GM23338 (cell line): ENCODE results near the gene LTBP2.

Experiments
- CTCF ChIP-seq, 2 experiments: fragments of 200-600 bp in 1 of 2; sonication (generic) in 1 of 2; conservative IDR thresholded peaks; 2 replicates each; pipeline versions ENCODE4 v1.5.1 to v1.6.1; 2016 to 2017; ENCODE audit warnings: antibody characterized with exemption in 2 of 2, low read depth in 2 of 2, mild to moderate bottlenecking in 2 of 2, moderate library complexity in 1 of 2
- EZH2 ChIP-seq: fragments of 200-600 bp; sonication (generic); IDR thresholded peaks from one replicate; pipeline ENCODE4 v1.8.0; 2017; ENCODE audit warnings: antibody characterized with exemption, mild to moderate bottlenecking, low read depth; ENCODE audit not compliant: unreplicated experiment
- JUNB ChIP-seq: IDR thresholded peaks from one replicate; pipeline ENCODE4 v1.6.1; 2016; ENCODE audit warnings: antibody characterized with exemption; ENCODE audit not compliant: unreplicated experiment
- STAT1 ChIP-seq: IDR thresholded peaks from one replicate; pipeline ENCODE4 v1.6.1; 2016; ENCODE audit warnings: antibody characterized with exemption; ENCODE audit not compliant: unreplicated experiment
- TF ChIP-seq, protein P1 (sequence below): IDR thresholded peaks from 2 replicates; pipeline ENCODE4 v1.6.1; 2016; ENCODE audit warnings: antibody characterized with exemption

DNA sequence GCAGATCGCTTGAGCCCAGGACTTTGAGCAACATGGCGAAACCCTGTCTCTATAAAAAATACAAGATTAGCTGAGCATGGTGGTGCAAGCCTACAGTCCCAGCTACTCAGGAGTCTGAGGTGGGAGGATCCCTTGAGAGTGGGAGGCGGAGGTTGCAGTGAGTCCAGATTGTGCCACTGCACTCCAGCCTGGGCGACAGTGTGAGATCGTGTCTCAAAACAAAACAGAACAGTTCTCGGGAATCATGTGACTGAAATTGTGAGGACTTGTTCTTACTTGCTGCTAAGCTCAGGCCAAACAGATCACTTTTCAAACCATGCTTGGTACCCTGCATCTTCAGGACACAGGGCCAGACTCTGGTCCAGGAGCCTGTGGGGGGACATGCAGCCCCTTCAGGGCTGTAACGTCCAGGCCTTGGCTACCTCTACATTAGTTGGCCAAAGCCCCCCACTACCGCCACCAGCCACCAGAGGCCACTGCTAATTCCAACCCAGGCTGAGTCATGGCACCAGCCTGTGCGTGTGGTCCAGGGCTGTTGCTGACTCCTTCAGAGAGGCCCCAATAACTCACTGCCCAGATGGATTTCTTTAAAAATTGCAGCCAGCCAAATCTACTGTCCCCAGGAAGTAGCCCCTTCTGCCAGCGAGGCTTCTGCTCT, 152.6 kb downstream of the LTBP2 start:
- peak; percentile 66 to 78 for TF ChIP-seq CTCF (conservative IDR thresholded peaks at IDR 0.05; ENCODE audit: low read depth in 2 of 2)
- no peak for TF ChIP-seq JUNB
- TF ChIP-seq EZH2 = no peak
- TF ChIP-seq STAT1 = no peak
- TF ChIP-seq, protein P1, sequence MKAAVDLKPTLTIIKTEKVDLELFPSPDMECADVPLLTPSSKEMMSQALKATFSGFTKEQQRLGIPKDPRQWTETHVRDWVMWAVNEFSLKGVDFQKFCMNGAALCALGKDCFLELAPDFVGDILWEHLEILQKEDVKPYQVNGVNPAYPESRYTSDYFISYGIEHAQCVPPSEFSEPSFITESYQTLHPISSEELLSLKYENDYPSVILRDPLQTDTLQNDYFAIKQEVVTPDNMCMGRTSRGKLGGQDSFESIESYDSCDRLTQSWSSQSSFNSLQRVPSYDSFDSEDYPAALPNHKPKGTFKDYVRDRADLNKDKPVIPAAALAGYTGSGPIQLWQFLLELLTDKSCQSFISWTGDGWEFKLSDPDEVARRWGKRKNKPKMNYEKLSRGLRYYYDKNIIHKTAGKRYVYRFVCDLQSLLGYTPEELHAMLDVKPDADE = no peak
